ENCODE data around the gene GAB3. TPM values are rescaled to one million over a fixed set of nuclear protein-coding genes. Genes with fewer than 3 reads are reported as not detected.

GAB3 gene, protein sequence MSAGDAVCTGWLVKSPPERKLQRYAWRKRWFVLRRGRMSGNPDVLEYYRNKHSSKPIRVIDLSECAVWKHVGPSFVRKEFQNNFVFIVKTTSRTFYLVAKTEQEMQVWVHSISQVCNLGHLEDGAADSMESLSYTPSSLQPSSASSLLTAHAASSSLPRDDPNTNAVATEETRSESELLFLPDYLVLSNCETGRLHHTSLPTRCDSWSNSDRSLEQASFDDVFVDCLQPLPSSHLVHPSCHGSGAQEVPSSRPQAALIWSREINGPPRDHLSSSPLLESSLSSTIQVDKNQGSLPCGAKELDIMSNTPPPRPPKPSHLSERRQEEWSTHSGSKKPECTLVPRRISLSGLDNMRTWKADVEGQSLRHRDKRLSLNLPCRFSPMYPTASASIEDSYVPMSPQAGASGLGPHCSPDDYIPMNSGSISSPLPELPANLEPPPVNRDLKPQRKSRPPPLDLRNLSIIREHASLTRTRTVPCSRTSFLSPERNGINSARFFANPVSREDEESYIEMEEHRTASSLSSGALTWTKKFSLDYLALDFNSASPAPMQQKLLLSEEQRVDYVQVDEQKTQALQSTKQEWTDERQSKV
- 0.50 and 1.8 TPM in 2 replicates for total RNA-seq (2014; rRNA removed; shearing (Covaris generic))
- 0.35 and 0.89 TPM in 2 replicates for polyA plus RNA-seq (2016; fragmentation: Nextera tagmentation; extraction: Ambion mirVana)
- long read RNA-seq, result 0 reads

DNA sequence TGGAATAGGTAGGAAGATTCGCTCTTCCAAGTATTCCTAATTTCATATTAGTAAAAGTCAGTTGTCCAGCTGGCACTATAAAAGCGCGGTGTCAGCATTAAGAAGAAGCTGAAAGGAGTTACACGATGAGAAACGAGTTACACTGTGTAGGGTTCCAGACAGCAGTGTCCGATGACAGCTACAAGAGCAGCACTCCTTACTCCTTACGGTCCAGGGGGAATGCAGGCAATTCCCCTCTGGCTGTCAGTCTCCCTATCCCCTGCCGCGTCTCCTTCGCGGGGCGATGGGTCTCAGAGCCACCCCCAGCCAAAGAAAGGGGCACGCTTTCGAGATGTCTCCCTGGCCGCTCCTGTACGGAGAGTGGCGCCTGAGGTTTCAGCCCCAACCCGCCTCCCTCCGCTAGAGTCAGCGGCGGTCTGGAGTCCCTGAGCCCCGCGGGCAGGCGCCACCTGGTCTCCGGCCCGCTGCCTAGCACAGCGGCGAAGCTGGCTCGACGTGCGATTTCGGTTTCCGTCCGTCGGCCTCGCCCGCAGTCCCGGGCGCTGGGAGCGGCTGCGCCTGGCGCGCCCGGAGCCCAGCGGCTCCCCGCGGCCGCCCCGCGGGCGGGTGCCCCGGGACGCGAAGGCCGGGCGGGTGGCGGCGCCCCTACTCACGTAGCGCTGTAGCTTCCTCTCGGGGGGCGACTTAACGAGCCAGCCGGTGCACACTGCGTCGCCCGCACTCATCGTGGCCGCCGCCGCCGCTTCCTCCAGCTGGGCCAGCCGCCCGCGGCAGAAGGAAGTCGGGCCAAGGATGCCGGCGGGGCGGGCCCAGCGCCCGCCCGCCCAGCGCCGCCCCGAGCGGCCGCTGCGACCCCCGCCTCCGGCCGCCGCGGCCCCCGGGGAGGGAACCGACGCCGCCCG lies at the start of gene GAB3:
GAB3 (minus strand) TSS at position 777 of the 902 bp plus-strand sequence; CDS start at position 725, 52 bp downstream.
- no peaks in the 10 kb centered on the region for H3K36me3 ChIP-seq (ENCODE audit: insufficient read depth)
- ATAC-seq (peak; percentile 84), DNase-seq (ENCODE audit: low spot score) (peak; percentile 55)
- no peak within 1 kb of the TSS for H3K27ac ChIP-seq (ENCODE audit: low read depth)
- H3K4me1 Mint-ChIP-seq, result peaks cover 9% of the 10 kb centered on the region
- H3K36me3 Mint-ChIP-seq (ENCODE audit: low read depth), result no peaks in the 10 kb centered on the region
- H3F3A ChIP-seq (replicated peaks; ENCODE audit: low read depth), result no peaks in the 10 kb centered on the region
- no peaks in the 10 kb centered on the region for H3K79me2 ChIP-seq (replicated peaks; ENCODE audit: insufficient read depth)
- TF ChIP-seq, protein P1, sequence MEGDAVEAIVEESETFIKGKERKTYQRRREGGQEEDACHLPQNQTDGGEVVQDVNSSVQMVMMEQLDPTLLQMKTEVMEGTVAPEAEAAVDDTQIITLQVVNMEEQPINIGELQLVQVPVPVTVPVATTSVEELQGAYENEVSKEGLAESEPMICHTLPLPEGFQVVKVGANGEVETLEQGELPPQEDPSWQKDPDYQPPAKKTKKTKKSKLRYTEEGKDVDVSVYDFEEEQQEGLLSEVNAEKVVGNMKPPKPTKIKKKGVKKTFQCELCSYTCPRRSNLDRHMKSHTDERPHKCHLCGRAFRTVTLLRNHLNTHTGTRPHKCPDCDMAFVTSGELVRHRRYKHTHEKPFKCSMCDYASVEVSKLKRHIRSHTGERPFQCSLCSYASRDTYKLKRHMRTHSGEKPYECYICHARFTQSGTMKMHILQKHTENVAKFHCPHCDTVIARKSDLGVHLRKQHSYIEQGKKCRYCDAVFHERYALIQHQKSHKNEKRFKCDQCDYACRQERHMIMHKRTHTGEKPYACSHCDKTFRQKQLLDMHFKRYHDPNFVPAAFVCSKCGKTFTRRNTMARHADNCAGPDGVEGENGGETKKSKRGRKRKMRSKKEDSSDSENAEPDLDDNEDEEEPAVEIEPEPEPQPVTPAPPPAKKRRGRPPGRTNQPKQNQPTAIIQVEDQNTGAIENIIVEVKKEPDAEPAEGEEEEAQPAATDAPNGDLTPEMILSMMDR (conservative IDR thresholded peaks at IDR 0.05; ENCODE audit: low read depth in 2 of 2), result no peak
- TF ChIP-seq ZNF114 (CRISPR knock-in tag; IDR thresholded peaks at IDR 0.05) (no peak), NANOG (IDR thresholded peaks at IDR 0.05; ENCODE audit: borderline replicate concordance) (no peak), ZNF331 (CRISPR knock-in tag; IDR thresholded peaks at IDR 0.05; ENCODE audit: low read depth) (no peak)
- TF ChIP-seq, protein P2, sequence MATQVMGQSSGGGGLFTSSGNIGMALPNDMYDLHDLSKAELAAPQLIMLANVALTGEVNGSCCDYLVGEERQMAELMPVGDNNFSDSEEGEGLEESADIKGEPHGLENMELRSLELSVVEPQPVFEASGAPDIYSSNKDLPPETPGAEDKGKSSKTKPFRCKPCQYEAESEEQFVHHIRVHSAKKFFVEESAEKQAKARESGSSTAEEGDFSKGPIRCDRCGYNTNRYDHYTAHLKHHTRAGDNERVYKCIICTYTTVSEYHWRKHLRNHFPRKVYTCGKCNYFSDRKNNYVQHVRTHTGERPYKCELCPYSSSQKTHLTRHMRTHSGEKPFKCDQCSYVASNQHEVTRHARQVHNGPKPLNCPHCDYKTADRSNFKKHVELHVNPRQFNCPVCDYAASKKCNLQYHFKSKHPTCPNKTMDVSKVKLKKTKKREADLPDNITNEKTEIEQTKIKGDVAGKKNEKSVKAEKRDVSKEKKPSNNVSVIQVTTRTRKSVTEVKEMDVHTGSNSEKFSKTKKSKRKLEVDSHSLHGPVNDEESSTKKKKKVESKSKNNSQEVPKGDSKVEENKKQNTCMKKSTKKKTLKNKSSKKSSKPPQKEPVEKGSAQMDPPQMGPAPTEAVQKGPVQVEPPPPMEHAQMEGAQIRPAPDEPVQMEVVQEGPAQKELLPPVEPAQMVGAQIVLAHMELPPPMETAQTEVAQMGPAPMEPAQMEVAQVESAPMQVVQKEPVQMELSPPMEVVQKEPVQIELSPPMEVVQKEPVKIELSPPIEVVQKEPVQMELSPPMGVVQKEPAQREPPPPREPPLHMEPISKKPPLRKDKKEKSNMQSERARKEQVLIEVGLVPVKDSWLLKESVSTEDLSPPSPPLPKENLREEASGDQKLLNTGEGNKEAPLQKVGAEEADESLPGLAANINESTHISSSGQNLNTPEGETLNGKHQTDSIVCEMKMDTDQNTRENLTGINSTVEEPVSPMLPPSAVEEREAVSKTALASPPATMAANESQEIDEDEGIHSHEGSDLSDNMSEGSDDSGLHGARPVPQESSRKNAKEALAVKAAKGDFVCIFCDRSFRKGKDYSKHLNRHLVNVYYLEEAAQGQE (IDR thresholded peaks at IDR 0.05; ENCODE audit: unreplicated experiment), result no peak
- TF ChIP-seq, protein P3, sequence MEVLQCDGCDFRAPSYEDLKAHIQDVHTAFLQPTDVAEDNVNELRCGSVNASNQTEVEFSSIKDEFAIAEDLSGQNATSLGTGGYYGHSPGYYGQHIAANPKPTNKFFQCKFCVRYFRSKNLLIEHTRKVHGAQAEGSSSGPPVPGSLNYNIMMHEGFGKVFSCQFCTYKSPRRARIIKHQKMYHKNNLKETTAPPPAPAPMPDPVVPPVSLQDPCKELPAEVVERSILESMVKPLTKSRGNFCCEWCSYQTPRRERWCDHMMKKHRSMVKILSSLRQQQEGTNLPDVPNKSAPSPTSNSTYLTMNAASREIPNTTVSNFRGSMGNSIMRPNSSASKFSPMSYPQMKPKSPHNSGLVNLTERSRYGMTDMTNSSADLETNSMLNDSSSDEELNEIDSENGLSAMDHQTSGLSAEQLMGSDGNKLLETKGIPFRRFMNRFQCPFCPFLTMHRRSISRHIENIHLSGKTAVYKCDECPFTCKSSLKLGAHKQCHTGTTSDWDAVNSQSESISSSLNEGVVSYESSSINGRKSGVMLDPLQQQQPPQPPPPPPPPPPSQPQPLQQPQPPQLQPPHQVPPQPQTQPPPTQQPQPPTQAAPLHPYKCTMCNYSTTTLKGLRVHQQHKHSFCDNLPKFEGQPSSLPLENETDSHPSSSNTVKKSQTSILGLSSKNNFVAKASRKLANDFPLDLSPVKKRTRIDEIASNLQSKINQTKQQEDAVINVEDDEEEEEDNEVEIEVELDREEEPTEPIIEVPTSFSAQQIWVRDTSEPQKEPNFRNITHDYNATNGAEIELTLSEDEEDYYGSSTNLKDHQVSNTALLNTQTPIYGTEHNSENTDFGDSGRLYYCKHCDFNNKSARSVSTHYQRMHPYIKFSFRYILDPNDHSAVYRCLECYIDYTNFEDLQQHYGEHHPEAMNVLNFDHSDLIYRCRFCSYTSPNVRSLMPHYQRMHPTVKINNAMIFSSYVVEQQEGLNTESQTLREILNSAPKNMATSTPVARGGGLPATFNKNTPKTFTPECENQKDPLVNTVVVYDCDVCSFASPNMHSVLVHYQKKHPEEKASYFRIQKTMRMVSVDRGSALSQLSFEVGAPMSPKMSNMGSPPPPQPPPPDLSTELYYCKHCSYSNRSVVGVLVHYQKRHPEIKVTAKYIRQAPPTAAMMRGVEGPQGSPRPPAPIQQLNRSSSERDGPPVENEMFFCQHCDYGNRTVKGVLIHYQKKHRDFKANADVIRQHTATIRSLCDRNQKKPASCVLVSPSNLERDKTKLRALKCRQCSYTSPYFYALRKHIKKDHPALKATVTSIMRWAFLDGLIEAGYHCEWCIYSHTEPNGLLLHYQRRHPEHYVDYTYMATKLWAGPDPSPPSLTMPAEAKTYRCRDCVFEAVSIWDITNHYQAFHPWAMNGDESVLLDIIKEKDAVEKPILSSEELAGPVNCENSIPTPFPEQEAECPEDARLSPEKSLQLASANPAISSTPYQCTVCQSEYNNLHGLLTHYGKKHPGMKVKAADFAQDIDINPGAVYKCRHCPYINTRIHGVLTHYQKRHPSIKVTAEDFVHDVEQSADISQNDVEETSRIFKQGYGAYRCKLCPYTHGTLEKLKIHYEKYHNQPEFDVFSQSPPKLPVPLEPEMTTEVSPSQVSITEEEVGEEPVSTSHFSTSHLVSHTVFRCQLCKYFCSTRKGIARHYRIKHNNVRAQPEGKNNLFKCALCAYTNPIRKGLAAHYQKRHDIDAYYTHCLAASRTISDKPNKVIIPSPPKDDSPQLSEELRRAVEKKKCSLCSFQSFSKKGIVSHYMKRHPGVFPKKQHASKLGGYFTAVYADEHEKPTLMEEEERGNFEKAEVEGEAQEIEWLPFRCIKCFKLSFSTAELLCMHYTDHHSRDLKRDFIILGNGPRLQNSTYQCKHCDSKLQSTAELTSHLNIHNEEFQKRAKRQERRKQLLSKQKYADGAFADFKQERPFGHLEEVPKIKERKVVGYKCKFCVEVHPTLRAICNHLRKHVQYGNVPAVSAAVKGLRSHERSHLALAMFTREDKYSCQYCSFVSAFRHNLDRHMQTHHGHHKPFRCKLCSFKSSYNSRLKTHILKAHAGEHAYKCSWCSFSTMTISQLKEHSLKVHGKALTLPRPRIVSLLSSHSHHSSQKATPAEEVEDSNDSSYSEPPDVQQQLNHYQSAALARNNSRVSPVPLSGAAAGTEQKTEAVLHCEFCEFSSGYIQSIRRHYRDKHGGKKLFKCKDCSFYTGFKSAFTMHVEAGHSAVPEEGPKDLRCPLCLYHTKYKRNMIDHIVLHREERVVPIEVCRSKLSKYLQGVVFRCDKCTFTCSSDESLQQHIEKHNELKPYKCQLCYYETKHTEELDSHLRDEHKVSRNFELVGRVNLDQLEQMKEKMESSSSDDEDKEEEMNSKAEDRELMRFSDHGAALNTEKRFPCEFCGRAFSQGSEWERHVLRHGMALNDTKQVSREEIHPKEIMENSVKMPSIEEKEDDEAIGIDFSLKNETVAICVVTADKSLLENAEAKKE (CRISPR knock-in tag; IDR thresholded peaks at IDR 0.05), result no peak
- H3K27me3 Mint-ChIP-seq (ENCODE audit: insufficient read depth, low read depth, poor library complexity), result peaks cover 33% of the 10 kb centered on the region
- peaks cover 39% of the 10 kb centered on the region for H3K27me3 ChIP-seq (ENCODE audit: insufficient read depth)
- H3K27ac Mint-ChIP-seq, result no peak within 1 kb of the TSS
- no peaks in the 10 kb centered on the region for H3K9me3 Mint-ChIP-seq
- peaks cover 4% of the 10 kb centered on the region; the same call in 1 of the 2 replicates for H3K4me1 ChIP-seq (ENCODE audit: insufficient read depth)
- peak within 1 kb of the TSS; percentile 64 for H3K4me3 Mint-ChIP-seq
- peak within 1 kb of the TSS; percentile 78 for H3K4me2 ChIP-seq
- peak within 1 kb of the TSS; percentile 55 for H3K4me3 ChIP-seq
- 0 out of 2 replicates have a peak within 1 kb of the TSS, but pooled peaks have one; percentile 28 for H2AFZ ChIP-seq
- H3K9me2 ChIP-seq (ENCODE audit: insufficient read depth), result no peaks in the 10 kb centered on the region
- no peaks in the 10 kb centered on the region for H4K20me1 ChIP-seq (replicated peaks; ENCODE audit: insufficient read depth)
